ENCODE measurements around the gene GAB2. TPM values are rescaled to one million over a fixed set of nuclear protein-coding genes. Genes with fewer than 3 reads are reported as not detected.

Gene GAB2
- total RNA-seq, 1 experiment from 2014 or later = 10.0 TPM

GRCh38 chr11:78270971-78271370 lies 146.6 kb downstream of the GAB2 start:
- ATAC-seq (no peak), DNase-seq (ENCODE audit: low read depth, low spot score) (no peak)
- H3K4me1 ChIP-seq (ENCODE audit: control insufficient read depth, insufficient read depth, low read length) = no peaks in the 10 kb centered on the region
- TF ChIP-seq CTCF (IDR thresholded peaks at IDR 0.05) (no peak), SIN3A (IDR thresholded peaks at IDR 0.05; ENCODE audit: borderline replicate concordance, insufficient read depth, low read depth, low read length) (no peak), POLR2AphosphoS5 (IDR thresholded peaks at IDR 0.05; ENCODE audit: low read depth, low read length) (no peak), REST (IDR thresholded peaks at IDR 0.05; ENCODE audit: insufficient read depth in 1 of 2, low read depth in 2 of 2, low read length in 1 of 2) (no peak), TCF7L2 (IDR thresholded peaks at IDR 0.05; ENCODE audit: low read depth, low read length) (no peak)
- intact Hi-C loops (cut with micrococcal nuclease; ENCODE audit: unreplicated experiment) = no loop called here
- H3K36me3 ChIP-seq (ENCODE audit: control insufficient read depth, insufficient read depth, low read length) = no peaks in the 10 kb centered on the region
- no peak overlapping the region for H3K4me3 ChIP-seq (ENCODE audit: low read depth in 2 of 2, low read length in 2 of 2)
- ChIA-PET CTCF (no interaction called here), POLR2A (interaction anchor here (0.6 kb wide), 1 partner anchor 75 kb away, joined by 14 read pairs; no protein-coding TSS in a partner anchor)
- no peaks in the 10 kb centered on the region for H3K9me3 ChIP-seq (ENCODE audit: control insufficient read depth, insufficient read depth, low read depth, low read length)
- in situ Hi-C loops (cut with HindIII; ENCODE audit: low pct_unique_long_range_greater_than_20kb, low sequenced_read_pairs) = no loop called here
- H3K27ac ChIP-seq (ENCODE audit: low read length) = no peak overlapping the region
- H3K27me3 ChIP-seq (ENCODE audit: control insufficient read depth, insufficient read depth, low read length) = no peaks in the 10 kb centered on the region
- BruUV-seq (replicated peaks) = no TSS peak

- Histone ChIP-seq H3K36me3 (ENCODE audit: control insufficient read depth, insufficient read depth, low read length) (no peaks in the 10 kb centered on the region), H3K9me3 (ENCODE audit: control insufficient read depth, insufficient read depth, low read depth, low read length) (no peaks in the 10 kb centered on the region), H3K4me1 (ENCODE audit: control insufficient read depth, insufficient read depth, low read length) (no peaks in the 10 kb centered on the region), H3K27ac (ENCODE audit: low read length) (no peak overlapping the region), H3K27me3 (ENCODE audit: control insufficient read depth, insufficient read depth, low read length) (no peaks in the 10 kb centered on the region), H3K4me3 (ENCODE audit: low read depth in 2 of 2, low read length in 2 of 2) (no peak overlapping the region)
- in situ Hi-C loops (cut with HindIII; ENCODE audit: low pct_unique_long_range_greater_than_20kb, low sequenced_read_pairs) (no loop called here), intact Hi-C loops (cut with micrococcal nuclease; ENCODE audit: unreplicated experiment) (no loop called here)
- ATAC-seq (no peak), DNase-seq (ENCODE audit: low read depth, low spot score) (no peak)
- TF ChIP-seq SIN3A (IDR thresholded peaks at IDR 0.05; ENCODE audit: borderline replicate concordance, insufficient read depth, low read depth, low read length) (no peak), REST (IDR thresholded peaks at IDR 0.05; ENCODE audit: insufficient read depth in 1 of 2, low read depth in 2 of 2, low read length in 1 of 2) (no peak), POLR2AphosphoS5 (IDR thresholded peaks at IDR 0.05; ENCODE audit: low read depth, low read length) (no peak), TCF7L2 (IDR thresholded peaks at IDR 0.05; ENCODE audit: low read depth, low read length) (no peak), CTCF (IDR thresholded peaks at IDR 0.05) (no peak)
- BruUV-seq (replicated peaks) = no TSS peak
- ChIA-PET POLR2A (interaction anchor here (0.6 to 0.7 kb wide), 2 partner anchors 26 to 309 kb away, joined by 6 to 10 read pairs; no protein-coding TSS in a partner anchor), CTCF (no interaction called here)
Measured at GRCh38 chr11:78269806-78270205, 147.8 kb downstream of the GAB2 start.
